Parathyroid adenoma (tissue), 2 donors: ENCODE results near the gene DACH1.
A peak's percentile ranks its signal among the peaks of the same experiment; 100 is the strongest.
"Not testable (repeated sequence)": the region's sequence is repeated elsewhere in the genome, so short reads cannot be mapped to it uniquely, and the experiment has no call there.

Experiments used
- H2AFZ ChIP-seq: fragments of 300-600 bp; sonication (generic); one replicate; pipeline ENCODE4 v1.7.0; 2017; ENCODE audit warnings: antibody characterized with exemption, mild to moderate bottlenecking
- H3K27ac ChIP-seq: fragments of 300-600 bp; sonication (generic); one replicate; pipeline ENCODE4 v1.7.0; 2017
- H3K27me3 ChIP-seq: fragments of 300-600 bp; sonication (generic); one replicate; pipeline ENCODE4 v1.7.0; 2017; ENCODE audit warnings: low read length; ENCODE audit not compliant: control insufficient read depth, insufficient read depth
- H3K36me3 ChIP-seq: fragments of 300-600 bp; sonication (generic); one replicate; pipeline ENCODE4 v1.7.0; 2017; ENCODE audit warnings: low read length; ENCODE audit not compliant: control insufficient read depth, insufficient read depth
- H3K4me1 ChIP-seq: fragments of 300-600 bp; sonication (generic); one replicate; pipeline ENCODE4 v1.7.0; 2017; ENCODE audit warnings: control low read depth
- H3K4me2 ChIP-seq: fragments of 300-600 bp; sonication (generic); one replicate; pipeline ENCODE4 v1.7.0; 2017; ENCODE audit warnings: low read length
- H3K4me3 ChIP-seq: fragments of 300-600 bp; sonication (generic); one replicate; pipeline ENCODE4 v1.7.0; 2017; ENCODE audit warnings: low read depth, low read length
- H3K79me2 ChIP-seq: fragments of 300-600 bp; sonication (generic); one replicate; pipeline ENCODE4 v1.7.0; 2017; ENCODE audit warnings: control low read depth
- H3K9ac ChIP-seq: fragments of 300-600 bp; sonication (generic); one replicate; pipeline ENCODE4 v1.7.0; 2017; ENCODE audit warnings: mild to moderate bottlenecking
- H3K9me3 ChIP-seq: fragments of 300-600 bp; sonication (generic); one replicate; pipeline ENCODE4 v1.7.0; 2017; ENCODE audit warnings: low read length; ENCODE audit not compliant: control insufficient read depth
- TF ChIP-seq, protein P1 (sequence below): fragments of 300-600 bp; sonication (generic); IDR thresholded peaks from one replicate; pipeline ENCODE4 v1.7.0; 2017; ENCODE audit warnings: antibody characterized with exemption, mild to moderate bottlenecking
- donor health status: primary hyperparathyroidism.

Gene DACH1

DNA sequence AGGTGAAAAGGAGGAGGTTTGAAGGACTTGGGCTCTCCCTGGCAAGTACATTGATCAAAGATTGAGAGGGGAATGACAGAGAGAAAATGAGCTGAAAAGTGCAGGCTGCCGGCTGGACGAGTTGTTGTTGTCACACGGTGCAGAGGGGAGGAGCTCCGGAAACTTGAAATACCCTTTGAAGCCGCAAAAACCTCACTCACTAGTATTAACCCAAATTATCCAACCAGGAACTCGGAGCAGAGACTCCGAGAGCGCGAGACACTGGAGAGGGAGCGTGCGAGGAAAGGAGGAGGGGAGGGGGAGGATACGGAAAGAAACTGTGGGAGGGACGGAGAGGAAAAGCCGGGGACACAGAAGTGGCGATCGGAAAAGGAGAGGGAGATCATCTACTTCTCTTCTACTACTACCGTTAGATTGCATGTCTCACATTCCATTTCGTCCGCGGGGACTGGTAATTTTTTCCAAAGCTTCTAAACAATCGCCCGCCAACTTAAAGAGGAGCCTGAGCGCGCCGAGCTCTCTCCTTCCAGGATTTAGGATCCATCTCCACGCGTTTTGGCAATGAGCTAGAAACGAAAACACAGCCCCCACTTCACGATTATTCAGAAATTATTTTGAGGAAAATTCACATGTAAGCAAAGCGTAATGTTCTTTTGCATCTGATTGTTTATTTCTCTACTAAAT, at the start of gene DACH1:
Gene DACH1, minus strand, starts transcription at position 74 of the 684 bp plus-strand sequence.
- Histone ChIP-seq H3K36me3 (no peaks in the 10 kb centered on the region), H2AFZ (peak within 1 kb of the TSS; percentile 75), H3K9me3 (no peaks in the 10 kb centered on the region), H3K4me2 (peak within 1 kb of the TSS; percentile 88), H3K4me1 (no peaks in the 10 kb centered on the region), H3K4me3 (peak within 1 kb of the TSS; percentile 83), H3K27me3 (no peaks in the 10 kb centered on the region), H3K9ac (no peak within 1 kb of the TSS), H3K79me2 (no peaks in the 10 kb centered on the region), H3K27ac (peak within 1 kb of the TSS; percentile 58)
- TF ChIP-seq, protein P1, sequence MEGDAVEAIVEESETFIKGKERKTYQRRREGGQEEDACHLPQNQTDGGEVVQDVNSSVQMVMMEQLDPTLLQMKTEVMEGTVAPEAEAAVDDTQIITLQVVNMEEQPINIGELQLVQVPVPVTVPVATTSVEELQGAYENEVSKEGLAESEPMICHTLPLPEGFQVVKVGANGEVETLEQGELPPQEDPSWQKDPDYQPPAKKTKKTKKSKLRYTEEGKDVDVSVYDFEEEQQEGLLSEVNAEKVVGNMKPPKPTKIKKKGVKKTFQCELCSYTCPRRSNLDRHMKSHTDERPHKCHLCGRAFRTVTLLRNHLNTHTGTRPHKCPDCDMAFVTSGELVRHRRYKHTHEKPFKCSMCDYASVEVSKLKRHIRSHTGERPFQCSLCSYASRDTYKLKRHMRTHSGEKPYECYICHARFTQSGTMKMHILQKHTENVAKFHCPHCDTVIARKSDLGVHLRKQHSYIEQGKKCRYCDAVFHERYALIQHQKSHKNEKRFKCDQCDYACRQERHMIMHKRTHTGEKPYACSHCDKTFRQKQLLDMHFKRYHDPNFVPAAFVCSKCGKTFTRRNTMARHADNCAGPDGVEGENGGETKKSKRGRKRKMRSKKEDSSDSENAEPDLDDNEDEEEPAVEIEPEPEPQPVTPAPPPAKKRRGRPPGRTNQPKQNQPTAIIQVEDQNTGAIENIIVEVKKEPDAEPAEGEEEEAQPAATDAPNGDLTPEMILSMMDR = no peak

GRCh38 chr13:71913717-71914116, 46.7 kb upstream of the DACH1 start:
- H3K4me3 ChIP-seq = no peak overlapping the region
- H3K9ac ChIP-seq = no peak overlapping the region
- peaks cover 6% of the 10 kb centered on the region for H3K4me1 ChIP-seq
- no peaks in the 10 kb centered on the region for H3K27me3 ChIP-seq
- no peak overlapping the region for H3K27ac ChIP-seq
- H2AFZ ChIP-seq = no peak overlapping the region
- H3K79me2 ChIP-seq = no peaks in the 10 kb centered on the region
- TF ChIP-seq, protein P1 = no peak
- no peaks in the 10 kb centered on the region for H3K36me3 ChIP-seq
- no peak overlapping the region for H3K4me2 ChIP-seq
- H3K9me3 ChIP-seq = no peaks in the 10 kb centered on the region

GRCh38 chr13:71912524-71912923, 45.5 kb upstream of the DACH1 start:
- Histone ChIP-seq H3K4me1 (peaks cover 6% of the 10 kb centered on the region), H3K4me3 (no peak overlapping the region), H3K27me3 (no peaks in the 10 kb centered on the region), H3K36me3 (no peaks in the 10 kb centered on the region), H3K4me2 (no peak overlapping the region), H2AFZ (no peak overlapping the region), H3K79me2 (no peaks in the 10 kb centered on the region), H3K9me3 (no peaks in the 10 kb centered on the region), H3K27ac (no peak overlapping the region), H3K9ac (no peak overlapping the region)
- TF ChIP-seq, protein P1 = no peak

DNA sequence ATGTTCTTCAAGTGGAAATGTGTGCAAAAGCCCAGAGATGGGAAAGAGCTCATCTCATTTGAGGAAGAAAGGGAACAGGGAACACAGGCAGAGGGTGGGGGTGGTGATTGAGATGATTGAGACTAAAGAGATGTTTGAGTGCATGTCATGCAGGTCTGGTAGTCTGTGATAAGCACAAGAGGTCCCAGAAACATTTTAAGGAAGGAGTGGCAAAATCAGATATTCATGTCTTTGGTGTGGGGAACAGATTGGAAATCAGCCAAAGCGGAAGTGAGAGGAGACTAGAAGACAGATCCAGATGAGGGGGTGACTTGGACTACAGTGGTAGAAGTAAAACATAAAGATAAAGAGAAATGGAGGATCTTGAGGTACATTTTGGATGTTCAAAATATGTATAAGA, 39.4 kb upstream of the DACH1 start:
- H3K27ac ChIP-seq = no peak overlapping the region
- TF ChIP-seq, protein P1 = no peak
- H3K9ac ChIP-seq = no peak overlapping the region
- no peaks in the 10 kb centered on the region for H3K4me1 ChIP-seq
- no peaks in the 10 kb centered on the region for H3K9me3 ChIP-seq
- H3K27me3 ChIP-seq = no peaks in the 10 kb centered on the region
- H3K4me2 ChIP-seq = no peak overlapping the region
- H3K36me3 ChIP-seq = no peaks in the 10 kb centered on the region
- no peak overlapping the region for H3K4me3 ChIP-seq
- no peak overlapping the region for H2AFZ ChIP-seq
- H3K79me2 ChIP-seq = no peaks in the 10 kb centered on the region

GRCh38 chr13:71902676-71903075, 35.7 kb upstream of the DACH1 start:
- Histone ChIP-seq H3K4me3 (no peak overlapping the region), H2AFZ (no peak overlapping the region), H3K36me3 (no peaks in the 10 kb centered on the region), H3K9me3 (no peaks in the 10 kb centered on the region), H3K4me2 (no peak overlapping the region), H3K27ac (no peak overlapping the region), H3K9ac (no peak overlapping the region), H3K4me1 (no peaks in the 10 kb centered on the region), H3K27me3 (no peaks in the 10 kb centered on the region), H3K79me2 (no peaks in the 10 kb centered on the region)
- TF ChIP-seq, protein P1 = no peak

GRCh38 chr13:71893506-71893905, 26.5 kb upstream of the DACH1 start:
- H2AFZ ChIP-seq, H3K9me3 ChIP-seq: not testable (repeated sequence)

More at GRCh38 chr13:71893506-71893905, 26.5 kb upstream of the DACH1 start:
- not testable (repeated sequence) for H3K9ac ChIP-seq, H3K79me2 ChIP-seq, H3K36me3 ChIP-seq, H3K4me2 ChIP-seq, H3K4me3 ChIP-seq, H3K27me3 ChIP-seq, H3K4me1 ChIP-seq, H3K27ac ChIP-seq
